B cell (primary cell): Measurements from ENCODE around the gene DYRK1A. TPM values are rescaled to one million over a fixed set of nuclear protein-coding genes. Genes with fewer than 3 reads are reported as not detected.

Experiments used
- ATAC-seq: fragments of 200-7000 bp; cut with Tn5 transposase; one replicate; pipeline ENCODE4 v1.10.0; 2021; ENCODE audit warnings: low read depth, mild to moderate bottlenecking, moderate number of reproducible peaks, moderate library complexity
- CTCF ChIA-PET: fragments of 350-600 bp; sonication (Branson Sonifier 250); formaldehyde crosslinking; loops from one replicate; lab custom pipeline; 2021; ENCODE audit warnings: antibody characterized with exemption, inconsistent platforms; lab: Charles Lee
- POLR2A ChIA-PET: fragments of 350-600 bp; sonication (Branson Sonifier 250); formaldehyde crosslinking; loops from one replicate; lab custom pipeline; 2021; ENCODE audit warnings: antibody characterized with exemption; lab: Charles Lee
- DNase-seq: peaks from one replicate; pipeline ENCODE4 v3.0.0; 2013
- H2AFZ ChIP-seq: 2 replicates; pipeline ENCODE4 v1.6.1; 2012; ENCODE audit warnings: mild to moderate bottlenecking, low read depth, low read length; ENCODE audit not compliant: insufficient read depth, poor library complexity, severe bottlenecking
- H3K27ac ChIP-seq, 2 donors: 1 replicate in 1 of 2; 2 replicates in 1 of 2; pipeline ENCODE4 v1.5.1; 2012 to 2013; ENCODE audit warnings: low read length in 2 of 2, mild to moderate bottlenecking in 2 of 2, moderate library complexity in 1 of 2
- H3K27me3 ChIP-seq, 4 experiments: fragments of 200-600 bp in 1 of 4; sonication (generic) in 1 of 4; replicated peaks in 1 of 4; 1 replicate in 2 of 4; 2 replicates in 2 of 4; pipeline versions ENCODE4 v1.6.1 to v1.7.0; 2013 to 2016; ENCODE audit warnings: low read length in 3 of 4, mild to moderate bottlenecking in 2 of 4, mixed read lengths in 1 of 4, moderate library complexity in 1 of 4; ENCODE audit not compliant: insufficient read depth in 4 of 4, control insufficient read depth in 3 of 4; ENCODE audit errors: control extremely low read depth in 1 of 4
- H3K36me3 ChIP-seq, 2 experiments: replicated peaks in 1 of 2; 1 replicate in 1 of 2; 2 replicates in 1 of 2; pipeline versions ENCODE4 v1.6.1 to v1.7.1; 2013; ENCODE audit warnings: low read length in 1 of 2; ENCODE audit not compliant: insufficient read depth in 2 of 2, control insufficient read depth in 1 of 2; ENCODE audit errors: control extremely low read depth in 1 of 2, extremely low read depth in 1 of 2
- H3K4me1 ChIP-seq, 2 donors: fragments of 200-600 bp in 1 of 2; sonication (generic) in 1 of 2; 1 replicate in 1 of 2; 2 replicates in 1 of 2; pipeline versions ENCODE4 v1.5.1 to v1.6.1; 2013 to 2017; ENCODE audit warnings: low read length in 2 of 2; ENCODE audit not compliant: control insufficient read depth in 2 of 2, insufficient read depth in 2 of 2
- H3K4me2 ChIP-seq: replicated peaks from 2 replicates; pipeline ENCODE3; 2012; ENCODE audit warnings: mild to moderate bottlenecking, low read depth, low read length; ENCODE audit not compliant: poor library complexity, severe bottlenecking
- H3K4me3 ChIP-seq, 5 experiments: fragments of 200-600 bp in 1 of 5; sonication (generic) in 1 of 5; 1 replicate in 3 of 5; 2 replicates in 2 of 5; pipeline versions ENCODE4 v1.5.1 to v1.7.0; 2011 to 2016; ENCODE audit warnings: low read length in 4 of 5, mild to moderate bottlenecking in 4 of 5, low read depth in 2 of 5, control low read depth in 1 of 5, moderate library complexity in 1 of 5; ENCODE audit not compliant: insufficient read depth in 1 of 5; ENCODE audit errors: control extremely low read depth in 1 of 5, extremely low read depth in 1 of 5
- H3K79me2 ChIP-seq: fragments of 200-600 bp; sonication (generic); one replicate; pipeline ENCODE4 v1.6.0; 2016; ENCODE audit warnings: low read length; ENCODE audit not compliant: control insufficient read depth, insufficient read depth
- H3K9ac ChIP-seq: fragments of 200-600 bp; sonication (generic); 2 replicates; pipeline ENCODE4 v1.6.1; 2017; ENCODE audit warnings: mild to moderate bottlenecking, low read length, moderate library complexity
- H3K9me3 ChIP-seq, 3 donors: one replicate each; pipeline versions ENCODE4 v1.6.1 to v1.7.1; 2013; ENCODE audit warnings: low read length in 2 of 3; ENCODE audit not compliant: control insufficient read depth in 2 of 3, insufficient read depth in 1 of 3; ENCODE audit errors: control extremely low read depth in 1 of 3
- H4K20me1 ChIP-seq: 2 replicates; pipeline ENCODE4 v1.6.0; 2012; ENCODE audit warnings: mild to moderate bottlenecking, low read length; ENCODE audit not compliant: insufficient read depth, control insufficient read depth, poor library complexity, severe bottlenecking
- H3K27ac Mint-ChIP-seq: one replicate; pipeline ENCODE4 v1.8.0; 2021; ENCODE audit warnings: mixed read lengths
- H3K27me3 Mint-ChIP-seq: one replicate; pipeline ENCODE4 v1.8.0; 2021; ENCODE audit warnings: mixed read lengths
- H3K4me1 Mint-ChIP-seq: one replicate; pipeline ENCODE4 v1.8.0; 2021; ENCODE audit warnings: mixed read lengths
- H3K4me3 Mint-ChIP-seq: one replicate; pipeline ENCODE4 v1.8.0; 2021; ENCODE audit warnings: mixed read lengths
- H3K9me3 Mint-ChIP-seq: one replicate; pipeline ENCODE4 v1.8.0; 2022; ENCODE audit warnings: mixed read lengths; ENCODE audit not compliant: insufficient read depth
- CTCF ChIP-seq: fragments of 200-600 bp; IDR thresholded peaks from one replicate; pipeline ENCODE4 v1.8.0; 2022; ENCODE audit warnings: antibody characterized with exemption, mild to moderate bottlenecking
- EZH2 ChIP-seq: IDR thresholded peaks from 2 replicates; pipeline ENCODE4 v1.6.1; 2012; ENCODE audit warnings: borderline replicate concordance, low read depth, mild to moderate bottlenecking, moderate library complexity, low read length; ENCODE audit not compliant: insufficient read depth, poor library complexity, severe bottlenecking
- WGBS: methylation state at CpG from one replicate; pipeline ENCODE4 v1.1.5; 2013; ENCODE audit warnings: missing lambda C conversion rate; ENCODE audit not compliant: insufficient coverage; 5-methylcytosine and 5-hydroxymethylcytosine counted together
- intact Hi-C: fragments of 100-400 bp; cut with micrococcal nuclease; formaldehyde crosslinking; loops from one replicate; pipeline ENCODE4 v1.10.0; 2022
- polyA plus RNA-seq: library from polyadenylated mRNA; depleted of rRNA; stranded (reverse); fragments of >200 nt; gene quantifications from 2 replicates; pipeline ENCODE4 v1.2.3, GENCODE V29; 2012
- total RNA-seq, 2 donors: library from RNA; stranded (reverse); fragments of 120-200 nt in 1 of 2; gene quantifications; 1 replicate in 1 of 2; 2 replicates in 1 of 2; pipeline versions ENCODE4 v1.2.3 to v1.2.4, GENCODE V29; 2013 to 2022

DYRK1A gene
- total and polyA plus RNA-seq, 2 donors (not counting 1 experiment from before 2014, with no cell fraction given): 46.6 to 147 TPM

- Histone ChIP-seq H3K9ac (no peak overlapping the region), H3K4me3 (no peak overlapping the region), H3K27me3 (no peaks in the 10 kb centered on the region), H3K4me2 (peak overlapping the region; percentile 36), H3K9me3 (no peaks in the 10 kb centered on the region), H3K79me2 (peaks cover 97% of the 10 kb centered on the region), H4K20me1 (peaks cover 81% of the 10 kb centered on the region), H2AFZ (no peak overlapping the region), H3K4me1 (peaks cover 37 to 70% of the 10 kb centered on the region in 2 donors), H3K36me3 (peaks cover 0 to 4% of the 10 kb centered on the region in 2 experiments), H3K27ac (peak overlapping the region in 1 of 2 donors; percentile 68)
- no peaks in the 10 kb centered on the region for H3K9me3 Mint-ChIP-seq
- DNase-seq: no peak
- CTCF ChIA-PET: no interaction called here
- peak overlapping the region; percentile 66 for H3K27ac Mint-ChIP-seq
- peaks cover 83% of the 10 kb centered on the region for H3K4me1 Mint-ChIP-seq
- TF ChIP-seq EZH2: no peak
- WGBS: no CpG with 5 or more reads among the region's 5 CpGs
- POLR2A ChIA-PET: no interaction called here
- H3K4me3 Mint-ChIP-seq: peak overlapping the region; percentile 46
- no peak for ATAC-seq
- H3K27me3 Mint-ChIP-seq: no peaks in the 10 kb centered on the region
- intact Hi-C loops: no loop called here
These were observed 48.0 kb downstream of the DYRK1A start for GRCh38 chr21:37414292-37415253.

- H3K36me3 ChIP-seq: peaks cover under 1 to 8% of the 10 kb centered on the region in 2 experiments
- H3K27ac ChIP-seq: peak overlapping the region in 1 of 2 donors; percentile 37
- no peak overlapping the region for H3K4me3 Mint-ChIP-seq
- H3K4me1 ChIP-seq: peaks cover 33 to 63% of the 10 kb centered on the region in 2 donors
- peaks cover 85% of the 10 kb centered on the region for H3K4me1 Mint-ChIP-seq
- no peaks in the 10 kb centered on the region for H3K9me3 Mint-ChIP-seq
- CTCF ChIA-PET: no interaction called here
- H2AFZ ChIP-seq: no peak overlapping the region
- no peak for ATAC-seq
- H3K79me2 ChIP-seq: peaks cover 97% of the 10 kb centered on the region
- WGBS: no CpG with 5 or more reads among the region's 2 CpGs
- H3K9ac ChIP-seq: no peak overlapping the region
- H3K4me3 ChIP-seq: no peak overlapping the region
- no peak overlapping the region for H3K27ac Mint-ChIP-seq
- no peak for DNase-seq
- intact Hi-C loops: no loop called here
- H3K4me2 ChIP-seq: no peak overlapping the region
- peaks cover 82% of the 10 kb centered on the region for H4K20me1 ChIP-seq
- no peaks in the 10 kb centered on the region for H3K9me3 ChIP-seq
- POLR2A ChIA-PET: no interaction called here
- H3K27me3 Mint-ChIP-seq: no peaks in the 10 kb centered on the region
- no peaks in the 10 kb centered on the region for H3K27me3 ChIP-seq
- TF ChIP-seq CTCF (no peak), EZH2 (no peak)
These were observed 49.4 kb downstream of the DYRK1A start for GRCh38 chr21:37415939-37416338.
